ENCODE measurements around the gene ADAT3.

Gene ADAT3

DNA sequence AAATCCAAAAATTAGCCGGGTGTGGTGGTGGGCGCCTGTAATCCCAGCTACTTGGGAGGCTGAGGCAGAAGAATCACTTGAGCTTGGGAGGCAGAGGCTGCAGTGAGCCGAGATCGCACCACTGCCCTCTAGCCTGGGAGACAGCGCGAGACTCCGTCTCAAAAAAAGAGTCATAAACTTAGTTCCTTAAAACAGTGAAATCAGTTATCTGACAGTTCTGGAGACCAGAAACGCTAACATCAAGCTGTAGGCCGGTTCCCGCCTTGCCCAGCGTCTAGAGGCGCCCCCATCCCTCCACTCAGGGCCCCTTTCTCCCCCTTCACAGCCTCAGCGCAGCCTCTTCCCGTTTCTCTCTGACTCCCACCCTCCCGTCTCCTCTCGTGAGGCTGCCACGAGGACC lies 11.9 kb downstream of the ADAT3 start:
- no peak for DNase-seq

DNA sequence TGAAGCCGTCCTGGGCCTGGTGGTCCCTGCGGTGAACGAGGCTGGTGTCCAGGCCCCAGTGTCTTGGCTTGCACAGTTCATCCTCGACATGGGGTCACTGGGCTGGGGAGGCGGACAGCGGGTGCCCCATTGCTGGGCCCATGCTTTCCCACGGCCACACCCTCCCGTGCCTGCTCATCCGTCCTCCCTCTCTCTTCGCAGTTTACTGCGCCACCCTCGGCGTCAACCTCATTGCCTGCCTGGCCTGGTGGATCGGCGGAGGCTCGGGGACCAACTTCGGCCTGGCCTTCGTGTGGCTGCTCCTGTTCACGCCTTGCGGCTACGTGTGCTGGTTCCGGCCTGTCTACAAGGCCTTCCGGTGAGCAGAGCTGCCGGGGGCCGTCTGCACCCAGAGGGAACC lies 12.7 kb downstream of the ADAT3 start:
- no peak for DNase-seq

DNA sequence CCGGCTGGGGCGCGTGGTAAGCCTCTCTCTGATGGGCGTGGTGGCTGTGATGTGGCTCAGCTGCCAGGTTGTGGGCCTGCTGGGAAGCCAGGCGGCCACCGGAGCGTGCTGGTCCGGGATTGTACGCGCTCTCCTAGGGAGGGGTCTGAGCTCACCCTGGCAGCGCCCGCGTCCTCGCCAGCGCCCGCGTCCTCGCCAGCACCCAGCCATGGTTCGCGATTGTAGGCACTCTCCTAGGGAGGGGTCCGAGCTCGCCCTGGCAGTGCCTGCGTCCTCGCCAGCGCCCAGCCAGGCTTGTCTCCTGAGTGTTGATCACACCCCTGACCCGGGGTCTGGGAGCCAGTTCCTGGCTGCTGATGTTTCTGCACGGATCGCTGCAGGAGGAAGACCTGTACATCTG lies 13.8 kb downstream of the ADAT3 start:
- no peak for DNase-seq

DNA sequence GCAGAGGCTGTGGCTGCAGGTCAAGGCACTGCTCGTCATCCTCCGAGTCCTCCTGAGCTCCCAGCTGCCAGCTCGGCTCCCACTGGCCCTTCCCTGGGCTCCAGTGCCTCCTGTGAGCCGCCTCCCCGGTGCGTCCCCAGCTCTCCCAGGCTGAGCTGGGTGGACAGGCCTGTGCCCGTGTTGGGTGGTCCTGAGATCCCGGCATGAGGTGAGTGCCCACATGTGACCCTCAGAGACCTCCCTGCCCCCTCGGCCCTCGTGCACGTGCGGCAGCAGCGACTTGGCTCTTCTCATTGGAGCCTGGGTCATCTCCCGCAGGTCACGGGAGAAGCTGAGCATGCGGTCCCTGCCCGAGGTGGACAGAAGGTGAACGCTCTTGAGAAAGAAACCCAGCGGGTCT lies 15.4 kb downstream of the ADAT3 start:
- DNase-seq = no peak

DNA sequence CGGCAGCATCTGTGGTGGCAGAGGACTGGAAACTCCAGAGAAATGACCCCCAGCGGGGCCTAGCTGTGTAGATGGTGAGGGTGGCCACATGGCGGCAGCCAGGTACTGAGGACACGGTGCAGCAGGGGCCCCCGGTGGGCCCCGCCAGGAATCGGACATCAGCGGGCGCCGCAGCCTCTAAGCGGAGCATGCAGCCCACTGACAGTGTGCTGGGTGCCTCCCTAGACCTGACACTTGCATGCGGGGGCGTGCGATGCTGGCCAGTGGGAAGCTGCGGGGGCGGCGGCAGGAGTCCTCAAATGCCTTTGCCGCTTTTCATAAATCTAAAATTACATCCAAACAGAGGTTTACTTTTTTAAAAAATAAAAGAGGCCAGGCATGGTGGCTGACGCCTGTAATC lies 16.1 kb downstream of the ADAT3 start:
- DNase-seq = no peak

DNA sequence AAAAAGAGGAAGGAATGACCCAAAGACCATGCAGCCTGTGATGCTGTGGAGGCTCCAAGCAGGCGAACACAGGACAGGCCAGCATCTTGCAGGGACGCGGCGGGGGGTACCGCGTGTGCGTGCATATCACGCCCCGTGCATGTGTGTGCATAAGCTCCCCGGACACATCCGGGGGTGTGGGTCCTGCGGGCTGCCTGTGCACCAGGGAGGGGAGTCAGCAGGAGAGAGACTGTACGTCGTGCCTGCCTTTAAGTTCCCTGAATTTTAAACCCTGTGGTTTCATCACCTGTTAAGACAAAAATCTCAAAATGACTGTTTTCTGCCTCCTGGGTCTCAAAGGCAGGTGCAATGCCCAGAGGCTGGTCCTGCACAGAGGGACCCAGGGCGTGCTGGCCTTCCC lies 16.6 kb downstream of the ADAT3 start:
- no peak for DNase-seq

DNA sequence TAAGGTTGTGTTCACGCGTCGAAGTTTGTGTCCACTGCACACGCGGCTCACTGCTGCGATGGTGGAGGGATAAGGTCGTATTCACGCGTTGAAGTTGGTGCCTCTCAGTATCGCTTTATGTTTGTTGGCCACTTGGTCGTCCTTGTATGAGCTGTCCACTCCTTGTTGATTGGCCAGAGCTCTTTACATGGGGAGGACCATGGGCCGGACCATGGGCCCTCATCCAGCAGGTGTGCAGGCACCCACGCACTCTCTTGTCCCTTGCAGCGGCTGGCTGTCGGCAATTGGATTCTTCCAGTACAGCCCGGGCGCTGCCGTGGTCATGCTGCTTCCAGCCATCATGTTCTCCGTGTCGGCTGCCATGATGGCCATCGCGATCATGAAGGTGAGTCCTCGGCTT lies 17.6 kb downstream of the ADAT3 start:
- no peak for DNase-seq

DNA sequence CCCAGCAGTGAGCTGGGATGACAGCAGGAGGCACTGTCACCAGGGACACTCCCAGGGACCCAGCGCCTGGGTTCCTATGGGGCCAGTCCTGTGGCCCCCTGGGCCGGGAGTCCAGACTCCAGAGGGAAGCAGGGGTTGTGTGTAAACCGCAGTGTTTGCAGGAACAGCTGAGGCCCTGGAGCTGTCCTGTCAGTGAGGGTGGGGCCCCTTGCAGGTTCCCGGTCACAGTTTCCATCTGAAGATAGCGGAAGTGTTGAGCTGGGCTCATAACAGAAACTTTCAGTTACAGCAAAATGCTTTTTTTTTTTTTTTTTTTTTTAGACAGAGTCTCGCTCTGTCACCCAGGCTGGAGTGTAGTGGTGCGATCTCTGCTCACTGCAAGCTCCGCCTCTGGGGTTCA lies 18.1 kb downstream of the ADAT3 start:
- no peak for DNase-seq

DNA sequence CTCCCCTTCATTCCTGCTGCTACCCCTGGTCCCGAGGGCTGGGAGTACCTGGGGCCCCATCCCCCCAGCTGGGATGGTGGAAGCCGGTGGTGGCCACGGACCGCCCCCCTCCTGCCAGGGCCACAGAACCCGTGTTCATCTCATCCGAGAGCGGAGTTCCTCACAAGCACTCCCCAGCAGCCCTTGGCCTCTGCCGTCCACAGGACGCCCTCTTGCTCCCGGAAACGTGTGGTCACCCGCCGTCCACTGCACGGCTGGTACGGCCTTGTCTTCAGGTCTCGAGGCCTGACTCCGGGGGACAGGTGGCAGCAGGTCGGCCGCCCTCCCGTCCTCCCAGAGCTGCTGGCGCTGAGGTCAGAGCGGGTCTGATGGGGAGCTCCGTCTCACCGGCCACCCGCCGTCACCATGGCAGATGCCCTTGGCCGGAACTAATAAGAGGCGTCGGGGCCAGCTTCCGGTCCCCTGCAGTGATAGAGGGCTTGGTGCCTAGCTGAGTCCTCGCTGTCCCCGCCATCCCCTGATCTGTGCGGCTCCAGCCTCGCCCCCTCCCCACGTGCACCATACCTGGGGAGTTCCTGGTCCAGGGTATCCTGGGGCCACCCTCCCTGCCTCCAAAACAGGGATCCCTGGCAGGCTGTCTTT lies 19.2 kb downstream of the ADAT3 start:
- DNase-seq = no peak

DNA sequence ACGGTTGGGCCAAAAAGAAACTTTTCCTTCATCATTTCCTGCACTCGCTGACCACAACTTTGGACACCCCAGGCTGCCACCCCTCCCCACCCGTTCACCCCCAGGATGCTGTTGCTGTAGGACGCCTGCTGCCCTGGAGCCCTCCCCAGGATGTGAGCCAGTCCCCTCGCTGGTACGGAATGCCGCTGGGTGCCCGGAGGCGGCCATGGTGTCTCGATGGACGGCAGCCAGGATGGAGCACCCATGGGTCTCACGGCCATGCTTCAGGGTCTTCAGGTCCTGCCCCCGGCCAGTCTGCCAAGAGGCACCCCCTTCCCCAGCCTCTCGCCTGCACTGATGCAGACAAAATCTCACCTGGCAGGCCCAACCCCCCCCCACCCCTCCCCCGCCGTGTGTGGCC lies 20.3 kb downstream of the ADAT3 start:
- no peak for DNase-seq

DNA sequence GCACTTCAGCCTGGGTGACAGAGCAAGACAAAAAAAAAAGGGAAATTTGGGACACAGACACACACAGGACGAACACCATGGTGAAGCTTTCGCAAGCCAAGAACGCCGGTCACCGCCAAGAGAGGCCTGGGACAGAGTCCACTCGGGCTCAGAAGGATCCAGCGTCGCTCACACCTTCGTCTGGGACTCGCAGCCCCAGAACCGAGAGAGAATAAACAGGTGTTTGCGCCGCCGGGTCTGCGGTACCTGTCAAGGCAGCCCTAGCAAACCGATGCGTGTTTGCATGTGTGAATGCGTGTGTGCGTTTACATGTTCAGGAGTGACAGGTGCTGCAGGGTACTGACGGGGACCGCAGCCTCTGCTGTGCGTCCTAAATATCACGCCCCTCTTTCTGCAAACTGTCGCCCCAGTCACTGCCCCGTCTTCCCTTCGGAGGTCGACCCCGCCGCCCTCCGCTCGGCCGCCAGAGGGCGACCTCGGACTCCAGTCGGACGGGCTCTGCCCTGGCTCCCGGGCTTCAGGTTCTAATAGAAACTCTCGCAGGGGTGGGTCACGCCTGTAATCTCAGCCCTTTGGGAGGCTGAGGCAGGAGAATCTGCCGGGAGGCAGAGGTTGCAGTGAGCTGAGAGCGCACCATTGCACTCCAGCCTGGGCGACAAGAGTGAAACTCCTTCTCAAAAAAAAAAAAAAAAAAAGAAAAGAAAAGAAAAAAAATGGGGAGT lies 24.0 kb downstream of the ADAT3 start:
- DNase-seq = no peak

DNA sequence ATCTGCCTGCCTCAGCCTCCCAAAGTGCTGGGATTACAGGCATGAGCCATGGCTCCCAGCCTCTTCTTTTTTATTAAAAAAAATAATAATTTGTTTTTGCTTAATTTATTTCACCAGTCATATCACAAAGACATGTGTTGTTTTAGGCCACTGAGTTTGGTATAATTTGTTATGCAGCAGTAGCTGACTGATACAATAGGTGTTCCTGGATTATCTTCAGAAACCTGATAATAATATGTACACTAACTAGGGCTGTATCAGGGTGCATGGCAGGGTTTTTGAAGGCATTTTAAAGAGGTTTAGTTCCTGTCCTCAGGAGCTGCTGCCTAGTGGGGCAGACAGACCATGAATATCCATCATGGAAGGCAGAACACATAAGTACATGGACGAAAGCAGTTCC lies 26.2 kb downstream of the ADAT3 start:
- DNase-seq = no peak

DNA sequence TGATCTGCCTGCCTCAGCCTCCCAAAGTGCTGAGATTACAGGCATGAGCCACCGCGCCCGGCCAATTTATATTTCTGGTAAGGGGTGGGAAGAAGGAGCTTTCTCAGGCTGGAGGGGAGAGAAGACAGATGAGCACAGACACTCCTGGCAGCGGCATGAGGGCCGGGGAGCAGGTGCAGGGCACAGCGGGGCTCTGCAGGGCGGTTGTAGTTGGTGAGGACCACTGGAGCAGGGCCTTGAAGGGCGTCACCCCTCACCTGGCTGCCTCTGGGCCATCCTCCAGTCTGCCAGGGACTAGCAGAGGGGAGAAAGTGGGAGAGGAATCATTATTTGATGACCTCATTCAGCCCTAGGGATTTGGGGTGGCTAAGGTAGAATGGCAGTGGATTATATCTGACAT lies 27.2 kb downstream of the ADAT3 start:
- no peak for DNase-seq

DNA sequence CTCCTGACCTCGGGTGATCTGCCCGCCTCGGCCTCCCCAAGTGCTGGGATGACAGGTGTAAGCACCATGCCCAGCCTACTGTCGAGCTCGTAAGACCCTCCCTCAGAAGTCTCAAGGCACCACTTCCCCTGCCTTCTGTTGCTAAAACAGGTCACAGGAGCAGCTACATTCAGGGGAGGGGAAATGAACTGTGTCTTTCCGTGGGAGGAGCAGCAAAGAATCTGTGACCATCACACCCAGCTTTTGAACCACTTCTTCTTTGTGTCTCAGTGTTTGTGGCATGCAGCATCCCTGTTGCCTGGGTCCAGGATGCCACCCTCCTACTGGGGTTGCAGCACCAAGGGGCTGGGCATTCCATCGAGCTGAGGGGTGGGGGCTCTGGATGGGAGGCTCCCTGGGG lies 28.0 kb downstream of the ADAT3 start:
- no peak for DNase-seq

DNA sequence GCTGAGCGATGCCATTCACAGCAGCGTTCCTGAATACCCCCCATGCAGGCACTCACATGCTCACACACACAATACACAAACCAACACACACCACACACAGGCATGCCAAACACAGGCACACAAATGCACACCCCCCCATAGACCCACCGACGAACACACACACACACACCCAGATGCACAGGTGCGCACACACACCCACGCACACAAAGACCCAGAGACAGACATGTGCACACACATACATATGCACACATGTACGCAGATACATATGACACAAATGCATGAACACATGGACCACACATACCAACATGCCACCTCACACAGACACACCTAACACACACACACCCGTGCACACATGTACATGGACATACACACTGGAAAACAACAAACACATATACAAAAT lies 28.7 kb downstream of the ADAT3 start:
- no peak for DNase-seq

DNA sequence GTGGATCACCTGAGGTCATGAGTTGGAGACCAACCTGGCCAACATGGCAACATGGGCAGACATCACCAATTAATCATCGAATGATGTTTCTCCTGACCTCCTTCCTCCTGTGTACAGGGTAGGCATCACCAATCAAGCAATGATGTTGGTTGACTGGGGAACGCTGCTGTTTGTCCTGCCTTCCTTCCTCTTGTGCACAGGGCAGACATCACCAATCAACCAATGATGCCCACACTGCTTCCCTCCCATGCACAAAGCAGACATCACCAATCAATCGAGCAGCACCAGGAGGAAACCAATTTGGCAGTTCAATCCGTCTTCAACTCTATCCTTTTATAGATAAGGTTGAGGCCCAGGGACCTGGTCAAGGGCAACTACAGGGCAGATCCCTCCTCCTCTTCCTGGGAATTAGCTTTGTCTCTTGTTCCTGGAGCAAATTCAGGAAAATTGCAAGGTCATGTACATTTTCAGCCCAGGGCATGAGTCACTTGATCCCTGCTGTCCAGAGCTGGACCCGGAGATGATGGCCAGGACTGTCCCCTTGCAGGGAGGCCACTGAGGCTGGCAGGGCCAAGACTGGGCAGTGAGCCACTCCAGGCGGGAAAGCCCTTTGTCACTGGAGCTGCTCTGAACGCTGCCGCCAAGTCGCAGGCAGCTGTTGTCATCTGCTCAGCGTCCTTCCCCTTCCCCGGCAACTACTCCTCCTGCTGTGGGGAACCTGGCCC lies 30.4 kb downstream of the ADAT3 start:
- no peak for DNase-seq

DNA sequence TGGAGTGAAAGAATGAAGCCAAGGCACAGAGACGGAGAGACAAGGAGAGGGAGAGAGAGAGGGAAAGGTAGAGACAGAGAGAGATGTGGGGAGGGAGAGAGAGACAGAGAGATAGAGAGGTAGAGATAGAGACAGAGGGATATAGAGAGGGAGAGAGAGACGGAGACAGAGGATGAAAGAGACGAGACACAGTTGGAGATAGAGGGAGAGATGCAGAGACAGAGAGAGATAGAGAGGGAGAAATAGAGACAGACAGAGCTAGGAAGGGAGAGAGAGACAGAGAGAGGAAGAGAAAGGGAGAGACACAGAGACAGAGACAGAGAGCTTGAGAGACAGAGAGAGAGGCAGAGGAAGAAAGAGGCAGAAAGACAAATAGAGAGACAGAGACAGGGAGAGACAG lies 31.2 kb downstream of the ADAT3 start:
- no peak for DNase-seq

DNA sequence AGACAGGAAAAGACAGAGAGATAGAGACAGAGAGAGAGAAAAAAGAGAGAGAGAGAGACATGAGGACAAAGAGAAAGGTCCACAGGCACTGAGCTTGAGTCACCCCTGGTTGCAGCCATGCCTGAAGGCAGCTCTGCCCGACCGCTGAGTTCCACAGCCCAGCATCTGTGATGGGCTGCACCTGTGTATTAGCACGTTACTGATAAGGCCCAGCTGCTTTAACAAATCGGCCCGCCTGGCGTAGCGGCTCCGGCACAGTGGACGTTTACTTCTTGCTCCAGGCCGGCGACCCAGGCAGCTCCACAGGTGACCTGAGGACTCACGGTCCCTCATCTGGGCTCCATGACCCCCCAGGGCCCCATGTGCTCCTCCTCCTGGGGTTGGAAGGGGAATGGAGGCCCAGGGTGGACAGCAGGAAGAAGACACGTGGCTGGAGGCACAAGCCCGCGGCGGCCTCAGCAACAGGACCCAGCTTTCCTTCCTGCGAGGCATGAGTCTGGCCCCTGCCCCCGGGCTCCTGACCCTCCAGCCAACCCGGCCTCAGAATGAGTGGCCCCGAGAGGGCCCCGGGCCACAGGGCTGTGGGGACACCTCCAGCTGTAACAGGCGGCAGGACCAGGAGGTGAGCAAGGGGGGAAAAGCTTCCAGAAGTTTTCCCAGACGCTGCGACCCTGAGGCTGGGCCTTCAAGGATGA lies 31.9 kb downstream of the ADAT3 start:
- DNase-seq = no peak

DNA sequence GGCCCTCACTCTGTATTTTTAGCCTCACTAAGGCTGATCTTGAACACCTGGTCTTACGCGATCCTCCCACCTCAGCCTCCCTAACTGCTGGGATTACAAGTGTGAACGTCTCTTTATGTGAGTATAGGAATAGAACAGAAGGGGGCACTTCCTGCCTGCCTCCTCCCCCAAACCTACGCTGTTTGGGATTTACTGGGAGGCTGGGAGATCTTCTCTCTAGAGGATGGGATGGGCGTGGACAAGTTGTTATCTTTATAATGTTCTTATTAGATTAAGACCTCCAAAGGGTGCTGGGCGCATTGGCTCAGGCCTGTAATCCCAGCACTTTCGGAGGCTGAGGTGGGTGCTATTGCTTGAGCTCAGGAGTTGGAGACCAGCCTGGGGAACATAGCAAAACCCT lies 32.9 kb downstream of the ADAT3 start:
- no peak for DNase-seq

DNA sequence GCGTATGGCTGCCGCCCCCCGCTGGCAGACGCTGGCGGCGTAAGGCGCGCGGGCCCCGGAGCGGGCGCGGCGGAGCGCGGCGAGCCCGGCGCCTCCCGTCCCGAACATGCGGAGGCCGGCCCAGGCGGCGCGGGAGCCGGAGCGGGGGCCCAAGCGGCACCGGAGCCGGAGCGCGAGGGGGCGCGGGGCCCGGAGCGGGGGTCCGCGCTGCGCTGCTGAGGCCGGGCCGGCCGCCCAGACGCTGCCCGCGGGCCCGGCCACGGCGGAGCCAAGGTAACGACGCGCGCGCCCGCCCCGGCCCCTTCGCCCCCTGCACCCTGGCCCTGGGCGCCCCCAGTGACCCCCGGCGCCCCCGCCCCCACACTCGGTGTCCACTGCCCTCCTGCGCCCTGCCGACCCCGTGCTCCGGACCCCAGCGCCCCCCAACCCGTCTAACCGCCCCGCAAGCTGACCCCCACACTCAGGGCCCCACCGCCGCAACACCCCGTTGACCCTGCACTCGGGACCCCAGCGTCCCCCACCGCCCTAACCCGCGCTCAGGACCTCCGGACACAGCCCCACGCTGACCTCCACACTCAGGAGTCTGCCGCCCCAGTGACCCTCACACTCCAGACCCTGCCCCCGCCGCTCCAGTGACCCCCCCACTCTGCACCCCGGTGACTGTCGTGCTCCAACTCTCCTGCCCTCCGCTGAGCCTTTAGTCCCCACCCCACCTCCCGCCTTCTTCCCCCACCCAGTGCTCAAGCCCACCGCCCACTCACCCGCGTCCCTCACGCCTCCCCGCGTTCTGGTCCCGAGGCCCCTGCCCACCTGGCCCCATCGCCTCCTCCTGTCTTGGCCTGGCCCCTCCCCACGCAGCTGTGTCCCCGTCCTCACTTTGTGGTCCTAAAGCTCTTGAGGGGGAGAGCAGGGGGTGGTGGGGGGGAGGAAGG lies 36.2 kb downstream of the ADAT3 start, which contains the start of gene CSNK1G2:
Gene CSNK1G2 (plus strand): TSS at position 27 of the 932 bp plus-strand sequence. CDS start 28,601 bp downstream, outside the sequence.
- DNase-seq = no peak

DNA sequence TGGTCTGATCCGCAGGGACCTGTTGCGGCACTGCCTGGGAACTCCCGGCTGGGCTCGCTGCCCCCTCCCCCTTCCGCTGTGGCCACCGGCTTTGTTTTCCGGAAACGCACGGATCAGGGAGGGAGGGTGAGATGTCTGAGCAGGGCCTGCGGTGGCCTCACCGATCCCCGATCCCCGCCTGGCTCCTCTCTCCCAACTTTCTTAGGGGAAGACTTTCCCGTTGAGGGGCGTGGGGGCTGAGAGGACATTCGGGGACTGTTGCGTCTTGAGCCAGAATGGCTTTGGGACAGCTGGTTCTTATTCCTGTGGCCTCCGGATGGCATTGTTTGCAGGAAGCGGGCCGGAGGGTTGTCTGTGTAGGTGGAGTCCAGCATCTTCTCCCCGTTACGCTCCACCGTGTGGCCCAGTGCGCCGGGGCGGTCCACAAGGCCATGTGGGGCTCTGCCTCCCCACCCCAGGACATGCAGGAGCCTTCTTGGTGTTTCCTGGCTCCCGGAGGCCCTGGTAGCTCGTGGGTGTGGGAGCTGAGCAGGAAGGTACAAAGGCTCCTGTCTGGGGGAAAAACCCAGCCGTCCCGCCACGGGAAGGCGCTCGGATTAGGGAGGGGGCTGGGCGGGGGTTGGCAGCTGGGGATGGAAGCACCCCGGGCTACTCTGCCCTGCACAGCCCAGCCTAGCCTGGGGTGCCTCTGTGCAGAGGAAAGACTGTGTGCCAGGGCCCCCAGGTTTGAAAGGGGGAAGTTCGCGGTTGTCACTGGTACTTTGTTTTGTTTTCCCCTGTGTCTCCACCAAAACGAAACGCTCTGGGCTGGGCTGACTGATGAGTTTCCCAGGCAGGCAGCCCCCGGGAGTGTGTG lies 37.1 kb downstream of the ADAT3 start:
- DNase-seq = no peak

All from SIG-M5 (cell line).